ENCODE results near the gene TMEFF2.

The TMEFF2 gene

DNA sequence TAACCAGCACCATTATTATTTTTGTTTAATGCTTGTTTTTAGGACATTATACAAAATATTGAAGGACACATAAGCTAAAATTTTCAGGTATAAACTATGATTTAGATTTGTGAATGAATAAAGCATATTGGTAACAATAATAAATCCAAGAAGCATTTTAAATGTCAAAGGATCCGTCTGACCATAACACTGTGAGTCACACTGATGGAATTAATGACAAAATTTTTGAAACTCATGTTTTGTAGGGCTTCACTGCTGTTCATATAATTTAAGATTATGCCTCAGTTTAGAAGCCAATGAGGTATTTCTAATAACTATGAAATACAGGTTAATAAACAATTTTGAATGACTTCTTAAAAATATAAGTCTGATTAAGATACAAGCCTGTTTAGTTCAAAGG, 124.6 kb downstream of the TMEFF2 start:
- DNase-seq (ENCODE audit: extremely low read depth in 1 of 2, low read depth in 1 of 2), result no peak

DNA sequence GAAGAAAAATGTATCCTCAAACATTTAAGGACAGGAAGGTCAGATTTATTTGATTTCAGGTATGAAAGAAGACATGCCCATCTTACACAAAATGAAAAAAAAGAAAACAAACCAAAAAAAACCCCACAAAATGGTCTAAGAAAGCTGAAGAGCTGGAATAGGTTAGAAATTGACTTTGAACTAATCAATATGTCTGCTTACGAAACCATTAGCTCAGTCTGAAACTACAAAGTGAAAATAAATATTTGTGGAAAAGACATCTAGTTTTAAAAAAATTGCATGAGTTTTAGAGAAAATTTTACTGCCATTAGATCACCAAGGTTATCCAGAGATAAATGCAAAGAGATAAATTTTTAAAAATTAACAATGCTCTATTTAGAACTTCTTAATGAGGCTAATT, 125.3 kb downstream of the TMEFF2 start:
- no peak for DNase-seq (ENCODE audit: extremely low read depth in 1 of 2, low read depth in 1 of 2)

DNA sequence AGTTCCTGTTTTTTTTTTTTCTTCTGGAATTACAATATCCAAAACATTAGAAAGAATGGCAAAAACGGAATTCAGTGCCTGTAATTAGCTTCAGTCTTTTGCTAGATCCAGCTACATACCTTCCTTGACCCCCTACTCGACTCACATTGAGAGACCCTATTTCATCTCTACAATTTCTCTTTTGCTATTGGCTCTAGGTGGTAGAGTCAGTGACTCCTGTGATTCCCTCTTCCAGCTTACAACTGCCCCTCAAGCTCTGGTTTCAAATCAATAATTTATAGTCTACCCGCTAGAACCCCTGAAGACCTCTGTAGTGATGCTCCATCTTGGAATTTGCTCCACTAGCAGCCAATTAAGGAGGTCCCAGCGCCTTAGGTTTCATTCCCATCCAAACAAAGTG, 125.8 kb downstream of the TMEFF2 start:
- DNase-seq (ENCODE audit: extremely low read depth in 1 of 2, low read depth in 1 of 2), result no peak

DNA sequence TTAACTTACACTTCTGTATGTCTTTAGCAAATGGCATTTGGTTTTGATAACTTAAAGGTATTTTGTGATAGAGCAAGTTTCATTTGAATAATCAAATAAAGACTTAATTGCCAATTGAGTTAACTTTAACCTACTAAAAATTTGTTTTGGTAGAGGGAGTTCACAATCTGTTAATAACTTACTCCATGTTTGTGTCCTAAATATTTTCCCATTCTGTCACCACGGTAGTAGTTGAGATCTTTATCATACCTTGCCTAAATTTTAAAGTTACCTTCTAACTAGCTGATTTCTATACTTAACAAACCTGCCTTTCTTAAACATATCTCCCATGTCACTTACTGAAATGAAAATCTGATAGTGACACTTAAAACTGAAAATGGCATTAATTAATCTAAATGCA, 127.1 kb downstream of the TMEFF2 start:
- DNase-seq (ENCODE audit: extremely low read depth in 1 of 2, low read depth in 1 of 2), result no peak

DNA sequence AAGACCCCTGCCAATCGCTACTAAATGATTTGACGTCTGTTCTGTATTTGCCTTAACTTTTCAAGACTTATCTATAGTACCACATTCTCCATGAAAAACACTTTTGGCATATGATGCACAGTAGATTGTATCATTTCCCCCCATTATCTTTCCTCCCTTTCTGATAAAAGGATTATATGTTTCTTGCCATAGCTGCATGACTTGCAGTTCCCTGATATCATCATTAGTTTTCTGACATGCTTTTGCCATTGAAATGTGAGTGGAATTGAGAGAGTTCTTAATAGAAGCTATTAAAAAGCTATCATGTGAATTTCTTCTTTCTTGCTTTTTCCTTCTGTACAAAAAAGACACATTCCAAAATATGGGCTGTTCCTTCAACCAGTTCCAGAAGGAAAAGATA, 130.3 kb downstream of the TMEFF2 start:
- DNase-seq (ENCODE audit: extremely low read depth in 1 of 2, low read depth in 1 of 2), result no peak

DNA sequence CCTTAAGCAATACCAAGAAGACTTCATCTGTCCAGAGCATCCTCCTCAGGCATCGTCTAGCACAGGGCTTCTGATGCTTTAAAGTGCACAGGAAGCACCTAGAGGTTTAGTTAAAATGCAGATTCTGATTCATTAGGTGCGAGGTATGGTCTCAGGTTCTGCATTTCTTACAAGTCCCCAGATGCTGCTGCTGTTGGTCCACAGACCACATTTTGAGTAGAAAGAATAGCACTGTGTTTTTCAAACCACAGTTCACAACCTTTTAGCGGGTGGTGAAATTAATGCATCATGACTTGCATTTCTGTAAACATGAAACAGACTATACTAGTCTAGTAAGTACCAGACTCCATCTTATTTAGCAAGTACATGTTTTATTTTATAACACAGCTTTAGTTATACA, 134.6 kb downstream of the TMEFF2 start:
- DNase-seq (ENCODE audit: extremely low read depth in 1 of 2, low read depth in 1 of 2), result no peak

DNA sequence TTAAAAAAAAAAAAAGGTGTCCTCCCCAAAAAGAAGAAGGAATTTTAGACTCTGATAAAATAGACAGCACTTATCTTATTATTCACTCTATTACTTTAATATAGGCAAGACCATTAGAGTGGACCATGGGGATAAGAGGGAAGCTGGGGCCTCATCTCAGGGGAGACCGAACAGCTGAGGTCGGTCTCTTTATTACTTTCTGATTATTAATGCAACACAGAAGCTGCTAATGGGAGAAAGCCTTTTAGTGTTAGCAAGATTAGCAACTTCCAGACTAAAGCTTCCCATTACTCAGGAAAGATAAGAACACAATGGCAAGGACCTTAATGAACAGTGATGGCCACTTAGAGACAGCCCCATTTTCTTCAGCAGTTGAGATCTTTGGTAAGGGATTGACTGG, 135.5 kb downstream of the TMEFF2 start:
- DNase-seq (ENCODE audit: extremely low read depth in 1 of 2, low read depth in 1 of 2), result no peak

DNA sequence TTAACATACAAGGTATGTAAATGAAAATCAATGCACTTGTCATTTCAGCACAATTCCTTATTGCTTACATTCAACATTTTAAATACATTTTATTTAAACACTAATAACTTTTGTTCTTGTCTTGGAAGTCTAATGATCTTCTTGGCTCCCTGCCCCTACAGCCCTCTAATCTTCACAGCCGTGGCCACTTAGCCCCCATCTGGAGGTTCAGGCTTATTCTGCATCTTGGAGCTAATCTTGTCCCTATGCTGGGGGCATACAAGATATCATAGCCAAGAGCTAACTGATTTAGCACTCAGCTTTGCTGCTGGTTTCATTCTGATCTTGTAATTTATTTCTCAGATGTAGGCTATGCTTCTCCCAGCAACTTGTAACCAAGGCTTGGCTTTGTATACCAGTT, 140.8 kb downstream of the TMEFF2 start:
- DNase-seq (ENCODE audit: extremely low read depth in 1 of 2, low read depth in 1 of 2), result no peak

DNA sequence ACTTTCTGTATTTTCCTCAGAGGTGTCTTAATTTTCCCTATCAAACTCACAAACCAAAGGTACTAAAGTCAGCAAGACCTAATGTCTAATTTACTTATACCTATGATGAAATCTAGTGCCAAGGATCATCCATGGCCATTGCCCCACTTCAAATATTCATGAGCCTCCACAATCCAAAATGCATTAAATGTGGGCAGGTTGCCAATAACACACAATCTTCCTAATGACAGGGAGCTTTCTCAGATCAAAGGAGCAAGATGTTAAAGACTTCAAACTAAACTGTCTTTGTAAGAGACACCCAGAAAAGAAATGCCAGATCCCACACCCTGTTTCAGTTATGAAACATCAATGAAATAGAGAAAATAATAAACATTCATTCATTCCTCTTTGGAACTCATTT, 143.2 kb downstream of the TMEFF2 start:
- DNase-seq (ENCODE audit: extremely low read depth in 1 of 2, low read depth in 1 of 2), result no peak

DNA sequence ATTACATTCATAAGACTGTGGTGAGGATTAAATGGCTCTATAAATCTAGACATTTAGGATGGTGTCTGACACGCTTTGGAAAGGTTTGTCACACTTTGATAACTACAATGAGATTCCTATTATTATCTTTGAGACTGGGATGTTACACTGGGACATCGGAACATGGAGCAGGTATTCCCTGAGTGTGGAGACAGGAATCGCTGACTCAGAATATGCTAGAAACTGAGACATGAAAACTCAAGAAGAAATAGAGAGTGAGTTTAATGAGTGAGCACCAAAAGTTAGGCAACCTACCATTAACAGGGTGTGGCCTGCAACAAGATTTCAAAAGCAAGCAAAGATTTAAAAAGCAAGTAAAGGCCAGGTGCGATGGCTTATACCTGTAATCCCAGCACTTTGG, 145.4 kb downstream of the TMEFF2 start:
- DNase-seq (ENCODE audit: extremely low read depth in 1 of 2, low read depth in 1 of 2), result no peak

DNA sequence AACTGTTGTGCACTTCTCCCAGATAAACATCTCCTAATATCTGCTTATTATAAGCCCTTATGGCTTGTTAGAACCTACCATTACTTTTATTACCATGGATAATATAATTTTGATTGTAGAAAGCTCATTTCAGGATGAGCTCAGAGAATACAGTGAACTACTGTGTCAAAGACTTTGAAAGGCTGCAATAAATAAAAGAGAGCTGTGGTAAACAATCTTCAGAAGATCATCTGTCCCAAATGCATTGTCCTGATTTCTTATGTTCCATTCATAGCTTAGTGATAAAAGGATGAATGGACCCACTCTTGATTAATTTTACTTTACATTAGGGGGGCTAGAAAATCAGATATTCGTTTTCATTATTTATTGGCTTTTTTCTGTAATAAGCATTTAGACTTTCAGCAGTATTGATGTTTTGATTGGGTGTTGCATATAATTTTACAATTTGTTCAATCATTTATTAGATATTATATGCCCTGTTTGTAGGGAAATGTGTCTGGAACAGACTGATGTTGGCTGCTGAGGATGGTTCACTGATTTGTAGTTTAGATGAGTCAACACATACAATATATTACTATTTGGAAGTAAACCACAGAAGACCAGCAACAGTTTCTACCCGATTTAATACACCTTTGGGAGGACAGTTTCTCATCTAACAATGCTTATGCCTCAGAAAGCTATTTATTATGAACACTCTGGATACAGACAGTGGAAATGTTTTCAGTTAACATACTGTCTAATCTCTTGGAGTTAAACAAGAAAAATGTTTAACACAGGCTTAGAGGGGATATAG, 147.2 kb downstream of the TMEFF2 start:
- DNase-seq (ENCODE audit: extremely low read depth in 1 of 2, low read depth in 1 of 2), result no peak

DNA sequence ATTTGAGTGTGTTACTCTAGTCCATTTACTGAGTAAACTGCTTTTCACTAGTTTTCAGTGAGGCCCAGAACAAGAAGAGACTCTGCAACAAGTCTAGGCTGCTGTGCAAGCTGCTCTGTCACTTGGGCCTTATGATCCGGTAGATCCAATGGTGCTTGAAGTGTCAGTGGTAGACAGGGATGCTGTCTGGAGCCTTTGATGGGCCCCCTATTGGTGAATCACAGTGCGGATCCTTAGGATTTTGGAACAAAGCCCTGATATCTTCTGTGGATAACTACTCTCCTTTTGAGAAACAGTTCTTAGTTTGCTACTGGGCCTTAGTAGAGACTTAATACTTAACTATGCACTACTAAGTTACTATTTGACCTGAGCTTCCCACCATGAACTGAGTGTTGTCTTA, 150.2 kb downstream of the TMEFF2 start:
- DNase-seq (ENCODE audit: extremely low read depth in 1 of 2, low read depth in 1 of 2), result no peak

DNA sequence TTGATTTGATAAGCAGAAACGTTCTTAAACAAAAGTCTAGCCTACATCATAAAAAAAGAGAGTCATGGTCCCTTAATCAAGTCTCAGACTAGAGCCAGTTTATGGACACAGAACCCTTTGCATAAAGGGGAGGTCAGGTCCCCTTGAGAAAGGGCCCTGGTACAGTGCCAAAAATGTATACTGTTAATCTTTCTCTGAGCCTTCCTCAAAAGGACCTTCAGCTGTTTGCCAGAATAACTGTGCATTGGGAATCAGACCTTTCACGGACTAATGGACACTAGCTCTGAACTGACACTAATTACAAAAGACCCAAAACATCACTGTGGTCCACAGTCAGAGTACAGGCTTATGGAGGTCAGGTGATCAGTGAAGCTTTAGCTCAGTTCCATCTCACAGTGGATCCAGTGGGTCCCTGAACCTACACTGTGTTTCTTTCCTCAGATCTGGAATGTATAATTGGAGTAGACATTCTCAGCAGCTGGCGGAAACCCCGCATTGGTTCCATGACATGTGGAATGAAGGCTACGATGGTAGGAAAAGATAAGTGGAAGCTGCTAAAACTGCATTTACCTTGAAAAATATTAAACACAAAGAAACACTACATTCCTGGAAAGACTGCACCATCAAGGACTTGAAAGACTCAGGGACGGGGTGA, 151.4 kb downstream of the TMEFF2 start:
- DNase-seq (ENCODE audit: extremely low read depth in 1 of 2, low read depth in 1 of 2), result no peak

DNA sequence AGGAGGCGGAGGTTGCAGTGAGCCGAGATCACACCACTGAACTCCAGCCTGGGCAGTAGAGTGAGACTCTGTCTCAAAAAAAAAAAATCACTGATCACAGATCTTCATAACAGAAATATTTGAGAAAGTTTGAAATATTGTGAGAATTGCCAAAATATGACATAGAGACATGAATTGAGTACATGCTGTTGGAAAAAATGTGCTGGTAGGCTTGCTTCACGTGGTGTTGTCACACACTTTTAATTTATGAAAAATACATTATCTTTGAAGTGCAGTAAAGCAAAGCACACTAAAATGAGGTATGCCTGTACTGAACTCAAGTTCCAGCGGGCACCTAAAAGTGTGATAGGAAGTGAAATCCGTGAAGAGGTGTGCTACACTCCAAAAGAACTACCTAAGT, 152.6 kb downstream of the TMEFF2 start:
- DNase-seq (ENCODE audit: extremely low read depth in 1 of 2, low read depth in 1 of 2), result no peak

DNA sequence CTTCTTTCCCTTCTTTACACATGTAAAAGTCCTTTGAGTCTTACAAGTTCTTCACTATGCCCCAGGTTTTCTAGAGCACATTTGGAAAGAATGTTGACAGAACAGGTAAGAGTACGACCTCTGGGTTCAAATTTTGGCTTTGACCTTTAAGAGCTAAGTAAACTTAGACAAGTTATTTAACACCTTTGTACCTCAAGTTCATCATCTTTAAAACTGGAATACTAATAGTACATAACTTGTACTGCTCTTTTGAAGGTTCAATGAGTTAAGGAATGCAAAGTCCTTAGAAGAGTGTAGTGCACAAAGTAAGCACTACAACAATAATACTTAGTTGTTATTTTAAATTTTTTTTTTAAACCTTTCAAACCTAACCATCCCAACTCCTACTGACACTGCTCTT, 156.6 kb downstream of the TMEFF2 start:
- DNase-seq (ENCODE audit: extremely low read depth in 1 of 2, low read depth in 1 of 2), result no peak

DNA sequence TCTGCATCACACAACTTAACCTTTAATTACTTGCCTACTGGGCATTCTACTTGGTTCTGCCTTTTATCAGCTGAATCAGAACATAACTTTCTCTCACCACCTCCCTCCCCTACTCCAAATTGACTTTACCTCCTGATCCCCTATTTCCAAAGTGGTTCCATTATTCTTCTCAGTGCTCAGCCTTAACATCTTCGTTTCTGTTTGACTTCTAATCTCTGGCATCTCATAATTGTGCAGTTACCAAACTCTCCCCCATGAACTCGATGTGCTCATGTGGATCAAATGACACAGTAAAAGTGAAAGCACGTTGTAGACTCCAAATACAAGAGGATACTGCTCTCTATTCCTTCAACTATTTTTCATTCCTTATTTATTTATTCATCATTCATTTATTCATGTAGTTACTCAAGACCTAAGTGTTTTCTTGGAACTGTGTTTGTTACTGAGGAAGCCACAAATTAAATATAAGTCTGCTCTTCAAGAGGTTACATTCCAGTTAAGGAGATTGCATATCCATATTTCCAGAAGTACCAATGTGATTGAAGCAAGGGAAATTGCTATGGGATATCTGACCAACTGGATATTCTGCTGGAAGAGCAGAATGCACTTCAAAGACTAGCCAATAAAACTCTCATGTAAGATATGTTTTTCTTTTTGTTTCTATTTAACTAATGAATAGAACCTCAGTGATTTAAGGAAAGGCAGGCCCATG, 158.8 kb downstream of the TMEFF2 start:
- DNase-seq (ENCODE audit: extremely low read depth in 1 of 2, low read depth in 1 of 2), result no peak

DNA sequence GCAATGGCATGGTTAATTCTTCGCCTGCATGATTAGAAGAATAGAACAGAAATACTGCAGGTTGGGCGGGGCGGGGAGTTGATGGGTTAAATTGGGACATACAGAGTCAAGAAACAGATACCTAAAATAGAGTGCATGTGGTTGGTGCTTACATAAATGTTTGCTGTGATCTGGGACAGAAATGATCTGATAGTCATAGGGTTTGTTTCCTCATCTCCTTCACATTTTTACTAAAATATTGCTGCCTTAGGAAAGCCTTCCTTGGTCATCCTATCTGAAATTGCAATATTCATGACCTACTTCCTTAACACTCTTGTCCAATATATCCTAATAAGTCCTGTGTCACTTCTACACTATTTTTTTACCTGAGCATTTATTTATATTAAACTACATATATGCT, 163.9 kb downstream of the TMEFF2 start:
- DNase-seq (ENCODE audit: extremely low read depth in 1 of 2, low read depth in 1 of 2), result no peak

DNA sequence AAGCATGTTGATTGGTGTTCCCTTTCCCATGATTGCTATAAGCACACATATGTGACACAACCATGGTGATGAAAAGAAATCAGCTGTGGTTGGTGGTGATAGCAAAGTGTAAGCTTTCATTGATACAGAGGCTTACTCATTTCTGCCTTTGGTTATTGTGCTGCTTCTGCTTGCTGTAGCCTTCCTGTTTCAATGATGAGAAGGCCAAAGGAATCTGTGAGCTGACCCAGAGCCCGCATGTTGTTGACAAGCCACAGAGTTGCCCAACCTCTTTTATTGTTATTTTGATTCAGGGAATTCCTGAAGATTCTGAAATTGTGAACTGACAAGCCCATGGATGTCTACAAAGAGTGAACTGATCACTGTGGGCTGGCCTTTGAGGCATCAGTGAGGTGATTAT, 164.4 kb downstream of the TMEFF2 start:
- DNase-seq (ENCODE audit: extremely low read depth in 1 of 2, low read depth in 1 of 2), result no peak

DNA sequence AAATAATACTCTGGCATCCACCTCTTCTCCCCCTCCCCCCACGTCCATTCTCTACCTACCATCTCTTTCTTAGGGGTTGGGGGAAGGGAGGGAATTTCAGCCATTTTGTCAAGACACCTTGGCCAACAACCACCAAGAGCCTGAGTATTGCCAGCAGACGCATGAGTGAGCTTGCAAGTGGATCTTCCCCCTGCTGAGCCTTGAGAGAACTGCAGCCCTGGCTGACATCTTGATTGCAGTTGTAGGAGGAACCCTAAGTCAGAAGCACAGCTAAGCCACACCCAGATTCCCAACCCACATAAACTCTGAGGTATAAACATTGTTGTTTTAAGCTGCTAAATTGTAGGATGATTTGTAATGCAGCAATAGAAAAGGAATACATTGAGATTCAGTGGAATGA, 165.6 kb downstream of the TMEFF2 start:
- DNase-seq (ENCODE audit: extremely low read depth in 1 of 2, low read depth in 1 of 2), result no peak

DNA sequence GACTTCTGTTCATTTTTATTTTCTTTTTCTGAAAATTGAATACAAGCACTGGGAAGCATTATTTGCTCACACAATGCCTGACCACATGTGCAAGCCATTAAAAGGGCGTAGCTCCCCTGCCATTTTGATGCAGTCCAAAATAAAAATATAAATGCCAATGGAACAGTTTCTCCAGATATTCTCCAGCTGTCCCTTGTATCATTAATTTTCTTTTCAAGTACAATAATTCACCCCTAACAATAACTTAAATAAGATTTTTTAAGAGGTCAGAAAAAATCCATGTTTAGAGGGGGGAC, 168.0 kb downstream of the TMEFF2 start:
- DNase-seq (ENCODE audit: extremely low read depth in 1 of 2, low read depth in 1 of 2), result no peak

DNA sequence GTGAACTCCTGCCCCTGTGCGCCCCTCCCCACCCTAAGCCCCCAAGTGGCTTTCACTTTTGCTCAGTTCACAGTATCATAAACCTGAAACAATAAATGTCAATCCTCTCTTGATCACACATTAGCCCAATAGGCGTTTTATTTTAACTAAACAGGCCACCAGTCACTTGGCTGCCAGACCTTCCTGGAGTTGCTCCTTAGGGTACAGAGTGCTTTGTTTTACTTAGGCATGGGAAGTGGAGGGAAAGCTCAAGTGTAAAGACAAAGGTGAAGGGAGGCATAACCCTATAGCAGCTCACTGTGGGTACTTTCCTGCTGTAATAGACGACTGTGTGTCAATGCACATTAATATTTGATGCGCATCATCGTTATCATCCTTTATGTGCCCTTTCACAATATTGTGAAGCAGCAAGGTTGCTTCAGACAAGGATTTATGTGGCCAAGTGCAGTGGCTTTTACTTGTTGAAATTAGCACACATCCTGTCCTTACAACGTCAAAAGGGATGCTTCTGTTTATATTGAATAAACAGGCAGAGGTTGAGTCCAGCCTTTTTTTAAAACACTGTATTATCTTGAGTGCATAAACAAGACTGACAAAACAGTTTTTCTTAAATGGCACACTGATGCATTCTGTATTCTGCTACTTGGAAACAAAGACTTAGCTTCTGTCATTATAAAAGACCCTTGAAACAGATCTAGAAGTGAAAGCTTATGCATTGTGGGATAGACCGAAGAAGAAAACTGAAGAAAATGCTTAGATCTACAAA, 168.5 kb downstream of the TMEFF2 start:
- DNase-seq (ENCODE audit: extremely low read depth in 1 of 2, low read depth in 1 of 2), result no peak

DNA sequence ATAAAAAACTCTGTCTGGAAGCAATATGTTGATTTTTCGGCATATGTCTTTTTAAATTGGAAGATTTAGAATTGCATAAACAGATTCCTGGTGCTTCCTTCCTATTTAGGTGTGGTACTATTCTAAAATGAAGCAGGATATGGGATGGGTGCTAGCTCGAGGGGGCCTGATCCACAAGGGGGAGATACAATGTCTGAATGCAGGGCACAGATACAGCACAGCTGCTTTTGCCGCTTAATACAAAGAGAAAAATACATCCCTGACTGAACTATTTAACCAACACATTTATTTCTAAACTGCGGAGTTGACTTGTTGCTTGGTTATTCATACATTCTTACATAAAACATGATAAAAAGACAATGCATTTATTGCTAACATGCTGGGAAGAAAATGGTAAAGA, 169.1 kb downstream of the TMEFF2 start:
- DNase-seq (ENCODE audit: extremely low read depth in 1 of 2, low read depth in 1 of 2), result no peak

Data from stimulated activated CD8-positive, alpha-beta memory T cell treated with anti-CD3 and anti-CD28 coated beads, Interleukin-7, amount 100 ng/mL, for 48 hours (primary cell).